Upper lobe of left lung (tissue), 6 donors: ENCODE data around the gene CCSAP. TPM values are rescaled to one million over a fixed set of nuclear protein-coding genes. Genes with fewer than 3 reads are reported as not detected.

Source experiments
- ATAC-seq, 2 donors: fragments of 200-7000 bp; cut with Tn5 transposase; one replicate each; pipeline ENCODE4 v1.9.1; 2022; ENCODE audit warnings: mild to moderate bottlenecking in 2 of 2, moderate library complexity in 2 of 2; ENCODE audit not compliant: low FRiP score in 2 of 2
- DNase-seq, 2 donors: peaks; one replicate each; pipeline ENCODE4 v3.0.0-alpha.2; 2019 to 2020
- H3K27ac ChIP-seq, 4 donors: fragments of 200-600 bp; sonication (generic); one replicate each; pipeline ENCODE4 v1.5.1; 2016 to 2019
- H3K27me3 ChIP-seq, 4 donors: fragments of 200-600 bp; sonication (generic); one replicate each; pipeline ENCODE4 v1.5.1; 2017 to 2019
- H3K36me3 ChIP-seq, 4 donors: fragments of 200-600 bp; sonication (generic); one replicate each; pipeline ENCODE4 v1.5.1; 2016 to 2019
- H3K4me1 ChIP-seq, 4 donors: fragments of 200-600 bp; sonication (generic); one replicate each; pipeline ENCODE4 v1.5.1; 2018 to 2019
- H3K4me3 ChIP-seq, 4 donors: fragments of 200-600 bp; sonication (generic); one replicate each; pipeline ENCODE4 v1.5.1; 2017 to 2019; ENCODE audit warnings: mild to moderate bottlenecking in 2 of 4, moderate library complexity in 1 of 4
- H3K9me3 ChIP-seq, 4 donors: fragments of 200-600 bp; sonication (generic); one replicate each; pipeline ENCODE4 v1.5.1; 2018 to 2019
- CTCF ChIP-seq, 6 experiments: fragments of 450-650 bp in 4 of 6; fragments of 200-600 bp in 2 of 6; sonication (generic) in 2 of 6; IDR thresholded peaks; one replicate each; pipeline ENCODE4 v1.5.1; 2016 to 2019; ENCODE audit warnings: antibody characterized with exemption in 6 of 6
- EP300 ChIP-seq, 4 donors: sonication (generic); formaldehyde crosslinking; IDR thresholded peaks; one replicate each; pipeline ENCODE4 v1.5.1; 2017; ENCODE audit warnings: antibody characterized with exemption in 4 of 4, control low read depth in 2 of 4
- POLR2A ChIP-seq, 4 donors: fragments of 450-650 bp; IDR thresholded peaks; one replicate each; pipeline ENCODE4 v1.5.1; 2016 to 2017; ENCODE audit warnings: antibody characterized with exemption in 4 of 4, mild to moderate bottlenecking in 2 of 4
- POLR2AphosphoS5 ChIP-seq, 2 donors: sonication (generic); formaldehyde crosslinking; IDR thresholded peaks; one replicate each; pipeline ENCODE4 v1.5.1; 2017; ENCODE audit warnings: antibody characterized with exemption in 2 of 2
- WGBS, 2 donors: methylation state at CpG; one replicate each; pipeline ENCODE4 v1.1.5; 2017 to 2018; 5-methylcytosine and 5-hydroxymethylcytosine counted together
- total RNA-seq, 6 donors: library from RNA; depleted of rRNA in 4 of 6; stranded (reverse); fragments of >200 nt in 4 of 6; gene quantifications; one replicate each; pipeline versions ENCODE4 v1.1.0 to v1.2.1, GENCODE V29; 2016 to 2021
- donor health status: DM: no; HTN: no; CAD: no; lungs with moderate emphysema.
- donor health status: DM: no; HTN: yes; CAD: no; lungs with severe emphysema.

Gene CCSAP
- total RNA-seq, 6 donors from 2014 or later, result 4.9 to 11.2 (median 7.1) TPM

DNA sequence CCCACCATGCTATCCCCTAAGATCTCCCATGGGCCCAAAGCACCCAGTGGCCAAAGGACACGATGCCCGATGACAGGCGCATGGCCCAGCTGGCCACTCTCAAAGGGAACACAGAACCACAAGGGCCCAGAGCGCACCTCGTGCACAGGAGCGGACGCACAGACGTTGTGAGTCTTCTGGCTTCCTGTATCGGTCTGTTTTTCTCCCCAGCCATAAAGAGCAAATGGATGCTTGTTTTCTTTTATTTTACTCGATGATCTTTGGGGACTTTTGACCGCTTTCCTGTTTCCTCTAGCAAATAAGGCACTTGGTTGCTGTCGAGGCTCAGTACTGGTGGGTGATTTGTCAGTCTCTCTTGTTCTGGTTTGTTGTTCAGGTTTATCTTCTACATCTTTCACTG, 16.2 kb downstream of the CCSAP start:
- Histone ChIP-seq H3K27ac (peak overlapping the region in 1 of 4 donors; percentile 28), H3K4me1 (peaks cover 0 to 4% (median 4%) of the 10 kb centered on the region in 4 donors), H3K9me3 (no peaks in the 10 kb centered on the region), H3K27me3 (no peaks in the 10 kb centered on the region), H3K4me3 (no peak overlapping the region), H3K36me3 (peaks cover 0 to 23% (median 4%) of the 10 kb centered on the region in 4 donors)
- ATAC-seq (no peak), DNase-seq (peak in 1 of 2 donors; percentile 31)
- TF ChIP-seq CTCF (IDR thresholded peaks at IDR 0.05), result no peak
- no peak for TF ChIP-seq POLR2A (IDR thresholded peaks at IDR 0.05)
- no peak for TF ChIP-seq EP300 (IDR thresholded peaks at IDR 0.05)
- no peak for TF ChIP-seq POLR2AphosphoS5 (IDR thresholded peaks at IDR 0.05)
- WGBS, 2 donors, result 94% methylated on average over 12 of the region's 12 CpGs

DNA sequence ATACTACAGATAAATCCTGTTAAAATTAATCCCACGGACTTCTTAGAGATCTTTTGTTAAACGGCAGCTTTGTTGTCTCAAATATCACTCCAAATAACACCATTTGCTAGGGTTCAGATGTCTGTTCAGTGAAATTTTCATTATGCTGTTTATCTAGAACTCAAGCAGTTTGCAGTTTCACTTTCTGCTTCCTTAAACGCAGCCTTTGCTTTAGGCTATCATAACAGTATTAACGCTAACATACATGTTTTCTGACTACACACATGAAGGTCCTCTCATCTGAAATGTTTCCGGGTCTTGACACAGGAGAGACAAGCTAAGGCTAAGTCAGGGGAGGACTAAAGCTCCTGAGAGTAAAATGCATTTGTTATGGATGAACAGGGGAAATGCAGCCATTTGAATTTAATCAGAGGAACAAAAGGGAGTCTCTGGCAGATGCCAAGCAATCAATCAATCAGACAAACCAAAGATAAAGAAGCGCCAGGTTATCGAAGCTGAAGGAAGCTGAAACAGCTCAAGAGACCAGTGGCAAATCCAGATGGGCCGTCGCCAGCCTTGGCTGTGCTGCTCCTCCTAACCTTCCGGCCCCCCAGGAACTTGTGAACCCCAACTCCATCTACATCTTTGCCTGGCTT, 16.9 kb downstream of the CCSAP start:
- Histone ChIP-seq H3K36me3 (peaks cover 0 to 23% (median 4%) of the 10 kb centered on the region in 4 donors), H3K9me3 (no peaks in the 10 kb centered on the region), H3K4me1 (peaks cover 0 to 4% (median 4%) of the 10 kb centered on the region in 4 donors), H3K27ac (peak overlapping the region in 3 of 4 donors; percentile 28 to 49 (median 34)), H3K4me3 (peak overlapping the region in 2 of 4 donors; percentile 6 to 15), H3K27me3 (no peaks in the 10 kb centered on the region)
- 43 to 58% methylated on average over 10 of the region's 10 CpGs for WGBS, 2 donors
- no peak for DNase-seq
- no peak for TF ChIP-seq POLR2A (IDR thresholded peaks at IDR 0.05)
- TF ChIP-seq CTCF (IDR thresholded peaks at IDR 0.05), result no peak
- no peak for TF ChIP-seq EP300 (IDR thresholded peaks at IDR 0.05)
- no peak for TF ChIP-seq POLR2AphosphoS5 (IDR thresholded peaks at IDR 0.05)
- ATAC-seq, result no peak

GRCh38 chr1:229325401-229325800, 17.4 kb downstream of the CCSAP start:
- no peaks in the 10 kb centered on the region for H3K9me3 ChIP-seq
- 61 to 64% methylated on average over 2 of the region's 2 CpGs for WGBS, 2 donors
- H3K4me1 ChIP-seq, result peaks cover 0 to 4% (median 4%) of the 10 kb centered on the region in 4 donors
- peak overlapping the region in 2 of 4 donors; percentile 6 to 15 for H3K4me3 ChIP-seq
- no peak for ATAC-seq
- H3K27me3 ChIP-seq, result no peaks in the 10 kb centered on the region
- TF ChIP-seq POLR2A (IDR thresholded peaks at IDR 0.05) (no peak), POLR2AphosphoS5 (IDR thresholded peaks at IDR 0.05) (no peak), CTCF (IDR thresholded peaks at IDR 0.05) (no peak), EP300 (IDR thresholded peaks at IDR 0.05) (no peak)
- H3K27ac ChIP-seq, result peak overlapping the region in 3 of 4 donors; percentile 28 to 49 (median 34)
- H3K36me3 ChIP-seq, result peaks cover 0 to 23% (median 4%) of the 10 kb centered on the region in 4 donors
- DNase-seq, result no peak

- Histone ChIP-seq H3K27me3 (no peaks in the 10 kb centered on the region), H3K27ac (no peak overlapping the region), H3K36me3 (peaks cover 0 to 30% (median 9%) of the 10 kb centered on the region in 4 donors), H3K9me3 (no peaks in the 10 kb centered on the region), H3K4me1 (peaks cover 0 to 4% (median 4%) of the 10 kb centered on the region in 4 donors), H3K4me3 (no peak overlapping the region)
- no peak for DNase-seq
- no peak for ATAC-seq
- no peak for TF ChIP-seq POLR2A (IDR thresholded peaks at IDR 0.05)
- no peak for TF ChIP-seq POLR2AphosphoS5 (IDR thresholded peaks at IDR 0.05)
- TF ChIP-seq CTCF (IDR thresholded peaks at IDR 0.05), result no peak
- no peak for TF ChIP-seq EP300 (IDR thresholded peaks at IDR 0.05)
- 92 to 93% methylated on average over 2 of the region's 2 CpGs for WGBS, 2 donors
These were observed 18.8 kb downstream of the CCSAP start for GRCh38 chr1:229323885-229324553.
